Tibial artery (tissue), 4 donors: ENCODE results near the gene NHSL2.

Experiments used
- DNase-seq, 2 donors: peaks; one replicate each; pipeline ENCODE4 v3.0.0-alpha.2; 2019
- H3K27ac ChIP-seq, 2 donors: fragments of 200-600 bp; sonication (generic) in 1 of 2; 1 replicate in 1 of 2; 2 replicates in 1 of 2; pipeline ENCODE4 v1.5.1; 2018 to 2019; ENCODE audit warnings: mild to moderate bottlenecking in 1 of 2
- H3K27me3 ChIP-seq, 2 donors: fragments of 200-600 bp; sonication (generic) in 1 of 2; one replicate each; pipeline versions ENCODE4 v1.5.1 to v1.6.0; 2016 to 2019
- H3K36me3 ChIP-seq, 3 donors: fragments of 200-600 bp; sonication (generic) in 2 of 3; one replicate each; pipeline ENCODE4 v1.5.1; 2016 to 2019; ENCODE audit warnings: mild to moderate bottlenecking in 2 of 3
- H3K4me1 ChIP-seq, 4 donors: fragments of 200-600 bp; sonication (generic) in 2 of 4; 1 replicate in 3 of 4; 2 replicates in 1 of 4; pipeline ENCODE4 v1.5.1; 2016 to 2019
- H3K4me3 ChIP-seq, 2 donors: fragments of 200-600 bp; sonication (generic) in 1 of 2; 1 replicate in 1 of 2; 2 replicates in 1 of 2; pipeline ENCODE4 v1.5.1; 2018 to 2019; ENCODE audit warnings: mild to moderate bottlenecking in 2 of 2
- H3K9me3 ChIP-seq, 3 donors: fragments of 200-600 bp; sonication (generic) in 1 of 3; one replicate each; pipeline ENCODE4 v1.5.1; 2016 to 2019
- CTCF ChIP-seq, 2 experiments: fragments of 200-600 bp in 1 of 2; fragments of 450-650 bp in 1 of 2; IDR thresholded peaks; one replicate each; pipeline ENCODE4 v1.5.1; 2017 to 2019; ENCODE audit warnings: antibody characterized with exemption in 2 of 2, mild to moderate bottlenecking in 1 of 2, moderate library complexity in 1 of 2
- intact Hi-C: fragments of 100-400 bp; cut with DNase I; formaldehyde crosslinking; loops from one replicate; pipeline ENCODE4 v1.15.0; 2023; ENCODE audit warnings: low total_unique reads

NHSL2 gene

GRCh38 chrX:72137846-72138495 is 227.3 kb downstream of the NHSL2 start:
- H3K27me3 ChIP-seq, result no peaks in the 10 kb centered on the region
- no peak for TF ChIP-seq CTCF (IDR thresholded peaks at IDR 0.05)
- no peak for DNase-seq
- intact Hi-C loops, result no loop called here
- H3K4me3 ChIP-seq, result no peak overlapping the region
- H3K4me1 ChIP-seq, result no peaks in the 10 kb centered on the region
- no peaks in the 10 kb centered on the region for H3K9me3 ChIP-seq
- peaks cover 0 to 43% (median 13%) of the 10 kb centered on the region in 3 donors for H3K36me3 ChIP-seq
- no peak overlapping the region for H3K27ac ChIP-seq

- Histone ChIP-seq H3K4me1 (no peaks in the 10 kb centered on the region), H3K4me3 (no peak overlapping the region), H3K9me3 (no peaks in the 10 kb centered on the region), H3K36me3 (peaks cover 0 to 39% (median 13%) of the 10 kb centered on the region in 3 donors), H3K27me3 (no peaks in the 10 kb centered on the region), H3K27ac (no peak overlapping the region)
- no peak for TF ChIP-seq CTCF (IDR thresholded peaks at IDR 0.05)
- intact Hi-C loops, result no loop called here
- DNase-seq, result no peak
These were observed 228.9 kb downstream of the NHSL2 start for GRCh38 chrX:72139538-72139937.

- no peaks in the 10 kb centered on the region for H3K9me3 ChIP-seq
- no peaks in the 10 kb centered on the region for H3K27me3 ChIP-seq
- no peak for TF ChIP-seq CTCF (IDR thresholded peaks at IDR 0.05)
- intact Hi-C loops, result no loop called here
- no peak overlapping the region for H3K4me3 ChIP-seq
- no peak for DNase-seq
- no peak overlapping the region for H3K27ac ChIP-seq
- no peaks in the 10 kb centered on the region for H3K4me1 ChIP-seq
- peaks cover 0 to 38% (median 13%) of the 10 kb centered on the region in 3 donors for H3K36me3 ChIP-seq
These were observed 230.8 kb downstream of the NHSL2 start for GRCh38 chrX:72141372-72142004.

GRCh38 chrX:72142094-72142793 is 231.6 kb downstream of the NHSL2 start:
- intact Hi-C loops, result no loop called here
- Histone ChIP-seq H3K27ac (no peak overlapping the region), H3K36me3 (peaks cover 0 to 38% (median 13%) of the 10 kb centered on the region in 3 donors), H3K9me3 (no peaks in the 10 kb centered on the region), H3K4me3 (no peak overlapping the region), H3K27me3 (no peaks in the 10 kb centered on the region), H3K4me1 (no peaks in the 10 kb centered on the region)
- no peak for TF ChIP-seq CTCF (IDR thresholded peaks at IDR 0.05)
- no peak for DNase-seq

- no peaks in the 10 kb centered on the region for H3K27me3 ChIP-seq
- no peak for TF ChIP-seq CTCF (IDR thresholded peaks at IDR 0.05)
- intact Hi-C loops, result no loop called here
- H3K27ac ChIP-seq, result no peak overlapping the region
- H3K9me3 ChIP-seq, result no peaks in the 10 kb centered on the region
- no peak overlapping the region for H3K4me3 ChIP-seq
- H3K4me1 ChIP-seq, result no peaks in the 10 kb centered on the region
- peaks cover 0 to 37% (median 13%) of the 10 kb centered on the region in 3 donors for H3K36me3 ChIP-seq
- no peak for DNase-seq
These were observed 232.4 kb downstream of the NHSL2 start for GRCh38 chrX:72142794-72143608.
